ACHN (cell line): ENCODE results near the gene TTLL9.
"Not testable (repeated sequence)": the region's sequence is repeated elsewhere in the genome, so short reads cannot be mapped to it uniquely, and the experiment has no call there.

Experiments
- DNase-seq: peaks from one replicate; pipeline ENCODE4 v3.0.0-alpha.2; 2015
- in situ Hi-C: cut with HindIII; loops from 2 replicates; pipeline ENCODE4 v1.10.0; 2017; ENCODE audit warnings: low sequenced_read_pairs, low pct_ligation_motif_present, low pct_unique_long_range_greater_than_20kb

Gene TTLL9

DNA sequence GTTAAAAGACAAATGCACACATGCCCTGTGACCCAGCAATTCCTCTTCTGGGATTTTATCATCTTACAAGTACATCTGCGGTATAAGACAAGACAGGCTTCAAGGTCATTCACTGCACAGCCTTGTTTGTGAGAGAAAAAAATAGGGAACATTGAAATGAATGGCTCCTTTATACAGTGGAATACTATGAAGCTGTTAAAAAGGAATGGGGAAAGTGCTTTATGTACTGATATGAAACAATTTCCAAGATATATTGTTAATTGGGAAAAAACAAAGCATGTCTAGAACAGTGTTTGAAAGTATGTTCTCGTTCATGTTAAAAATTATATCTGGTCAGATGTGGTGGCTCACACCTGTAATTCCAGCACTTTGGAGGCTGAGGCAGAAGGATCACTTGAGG, 56.1 kb downstream of the TTLL9 start:
- in situ Hi-C loops: no loop called here
- DNase-seq: no peak

- in situ Hi-C loops: no loop called here
Measured at GRCh38 chr20:31927627-31928159, 57.3 kb downstream of the TTLL9 start.

DNA sequence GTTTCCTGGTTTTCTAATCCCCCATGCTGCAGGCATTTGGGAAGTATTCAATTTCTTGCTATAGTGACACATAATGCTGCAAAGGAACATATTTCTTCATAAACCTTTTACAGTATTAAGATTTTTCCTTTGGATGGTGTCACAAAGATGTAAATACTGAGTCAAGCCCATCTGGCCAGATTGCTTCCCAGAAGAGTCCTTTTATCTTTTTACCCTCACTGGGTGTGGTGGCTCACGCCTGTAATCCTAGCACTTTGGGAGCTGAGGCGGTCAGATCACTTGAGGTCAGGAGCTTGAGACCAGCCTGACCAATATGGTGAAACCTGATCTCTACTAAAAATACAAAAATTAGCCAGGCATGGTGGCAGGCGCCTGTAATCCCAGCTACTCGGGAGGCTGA, 59.2 kb downstream of the TTLL9 start:
- not testable (repeated sequence) for DNase-seq

More at GRCh38 chr20:31927627-31928159, 57.3 kb downstream of the TTLL9 start:
- no peak for DNase-seq

DNA sequence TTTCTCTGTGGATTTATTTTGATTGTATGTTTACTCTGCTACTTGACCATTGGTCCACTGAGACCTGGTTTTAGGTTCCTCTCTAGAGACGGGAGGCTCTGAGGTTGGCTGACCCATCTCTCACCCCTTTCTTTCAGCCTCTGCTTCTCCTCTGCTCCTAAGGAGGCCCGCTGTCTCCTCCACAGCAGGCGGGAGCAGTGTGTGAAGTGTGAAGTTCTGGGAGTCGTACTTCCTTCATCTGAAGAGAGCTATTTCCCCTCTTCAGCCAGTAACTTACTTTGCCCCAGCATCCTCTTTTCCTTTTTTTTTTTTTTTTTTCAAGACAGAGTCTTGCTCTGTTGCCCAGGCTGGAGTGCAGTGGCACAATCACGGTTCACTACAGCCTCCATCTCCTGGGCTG, 60.3 kb downstream of the TTLL9 start:
- no peak for DNase-seq
- in situ Hi-C loops: no loop called here

More for the DNA sequence above, 59.2 kb downstream of the TTLL9 start:
- in situ Hi-C loops: not testable (repeated sequence)

DNA sequence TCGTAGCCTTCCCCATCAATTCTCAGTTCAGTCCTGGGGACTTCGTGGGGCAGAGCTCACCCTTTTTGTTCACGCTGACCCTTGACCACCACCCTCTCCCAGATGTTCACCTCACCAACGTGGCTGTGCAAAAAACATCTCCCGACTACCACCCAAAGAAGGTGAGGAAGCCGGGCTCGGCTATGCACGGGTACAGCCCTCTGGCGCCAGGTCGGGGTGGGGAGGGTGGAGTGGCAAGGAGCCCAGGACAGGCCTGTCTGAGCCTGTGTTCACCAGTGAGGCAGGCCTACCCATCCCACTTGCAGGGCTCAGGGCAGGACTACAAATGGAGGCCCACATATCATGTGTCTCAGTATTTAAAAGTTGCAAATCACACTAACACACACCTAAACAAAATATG, 63.3 kb downstream of the TTLL9 start:
- DNase-seq: no peak

DNA sequence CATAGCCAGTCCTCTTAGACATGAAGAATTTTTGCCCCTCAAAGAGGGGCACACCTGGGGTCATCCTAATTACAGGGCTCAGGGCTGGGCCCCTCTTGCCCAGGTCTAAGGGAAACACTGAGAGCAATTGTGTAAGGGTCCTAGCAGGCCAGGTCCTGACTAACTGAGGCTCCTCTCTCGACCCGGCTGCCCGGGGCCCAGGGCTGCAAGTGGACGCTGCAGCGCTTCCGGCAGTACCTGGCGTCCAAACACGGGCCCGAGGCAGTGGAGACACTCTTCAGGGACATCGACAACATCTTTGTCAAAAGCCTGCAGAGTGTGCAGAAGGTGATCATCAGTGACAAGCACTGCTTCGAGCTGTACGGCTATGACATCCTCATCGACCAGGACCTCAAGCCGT, 64.1 kb downstream of the TTLL9 start:
- no peak for DNase-seq
- in situ Hi-C loops: no loop called here

More for the DNA sequence above, 63.3 kb downstream of the TTLL9 start:
- in situ Hi-C loops: no loop called here

DNA sequence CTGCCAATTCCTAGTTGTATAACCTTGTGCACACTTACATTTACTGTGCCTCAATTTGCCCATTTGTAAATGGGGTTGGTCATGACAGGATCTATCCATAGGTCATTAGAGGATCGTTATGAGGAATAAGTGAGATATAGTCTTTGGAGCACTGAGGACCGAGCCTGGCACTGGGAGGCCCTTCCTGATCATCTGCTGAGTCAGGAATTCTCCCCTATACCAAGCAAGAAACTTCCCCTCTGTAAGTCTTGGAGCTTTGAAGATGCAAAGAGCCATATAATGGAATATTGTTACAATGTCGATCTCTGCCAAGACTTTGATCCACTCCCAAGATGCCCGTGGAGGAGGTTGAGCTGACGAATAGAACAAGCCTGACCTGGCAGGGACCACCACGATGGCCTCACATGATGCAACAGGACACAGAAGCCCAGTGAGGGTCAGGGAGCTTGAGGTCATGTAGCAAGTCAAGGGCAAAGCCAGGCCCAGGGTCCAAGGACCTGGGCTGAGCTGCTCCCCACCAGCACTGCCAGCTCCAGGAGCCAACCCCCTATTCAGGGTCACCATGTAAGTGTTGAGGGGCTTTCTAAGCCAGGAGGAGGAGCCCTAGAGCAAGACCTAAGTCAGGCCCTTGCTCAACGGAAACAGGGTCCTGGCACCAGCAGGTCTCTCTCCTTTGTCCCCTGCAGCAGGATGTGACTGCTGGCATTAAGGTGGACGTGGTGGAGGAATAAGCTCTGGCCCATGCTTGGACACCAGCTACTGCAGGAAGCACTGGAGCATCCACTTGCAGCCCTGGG, 64.7 kb downstream of the TTLL9 start:
- no peak for DNase-seq
- in situ Hi-C loops: no loop called here

DNA sequence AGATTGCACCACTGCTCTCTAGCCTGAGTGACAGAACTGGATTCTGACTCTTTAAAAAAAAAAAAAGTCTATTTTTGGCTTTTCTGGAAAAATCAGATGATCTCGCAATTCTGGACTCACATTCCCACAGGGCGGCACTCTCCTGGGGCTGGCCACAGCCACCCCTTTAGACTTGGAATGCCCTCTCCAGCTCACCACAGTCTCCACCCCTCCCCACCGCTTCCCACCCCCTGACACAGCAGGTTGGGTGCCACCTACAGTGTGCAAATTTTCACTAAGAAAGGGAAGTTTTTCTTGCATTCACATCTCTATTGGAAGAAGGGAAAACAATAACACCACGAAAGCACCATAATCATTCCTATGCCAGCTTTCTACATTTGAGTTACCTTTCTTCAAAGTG, 66.0 kb downstream of the TTLL9 start:
- in situ Hi-C loops: no loop called here
- DNase-seq: no peak

- in situ Hi-C loops: no loop called here
Measured at GRCh38 chr20:31937820-31938219, 67.4 kb downstream of the TTLL9 start.

GRCh38 chr20:31939661-31940060, 69.2 kb downstream of the TTLL9 start:
- in situ Hi-C loops: no loop called here

More at GRCh38 chr20:31937820-31938219, 67.4 kb downstream of the TTLL9 start:
- DNase-seq: no peak

GRCh38 chr20:31943052-31943471, 72.6 kb downstream of the TTLL9 start:
- DNase-seq: no peak
- in situ Hi-C loops: no loop called here

More at GRCh38 chr20:31939661-31940060, 69.2 kb downstream of the TTLL9 start:
- no peak for DNase-seq

- no peak for DNase-seq
- in situ Hi-C loops: no loop called here
Measured at GRCh38 chr20:31945319-31945718, 74.9 kb downstream of the TTLL9 start.

DNA sequence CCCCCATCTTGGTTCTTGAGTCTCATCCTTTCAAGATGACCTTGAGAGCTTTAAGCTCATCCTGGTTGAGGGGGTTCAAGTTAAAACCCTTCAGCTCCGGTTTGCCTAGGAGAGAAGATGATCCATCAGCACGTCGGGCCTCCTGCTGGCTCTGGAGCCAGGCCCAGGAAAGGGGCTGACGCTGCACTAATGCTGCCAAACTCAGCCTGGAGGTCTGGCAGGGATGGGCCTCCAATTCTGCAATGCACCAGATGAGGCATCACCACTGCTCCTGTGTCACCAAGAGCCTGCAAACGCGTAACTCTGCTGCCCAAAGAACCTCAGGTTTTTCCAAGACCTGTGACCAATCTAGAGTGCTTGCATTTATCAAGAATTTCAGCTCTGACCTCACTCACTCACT, 75.4 kb downstream of the TTLL9 start:
- no peak for DNase-seq
- in situ Hi-C loops: no loop called here

- in situ Hi-C loops: no loop called here
- DNase-seq: no peak
Measured at GRCh38 chr20:31948008-31948407, 77.6 kb downstream of the TTLL9 start.

- in situ Hi-C loops: no loop called here
- no peak for DNase-seq
Measured at GRCh38 chr20:31949877-31950646, 79.6 kb downstream of the TTLL9 start.

DNA sequence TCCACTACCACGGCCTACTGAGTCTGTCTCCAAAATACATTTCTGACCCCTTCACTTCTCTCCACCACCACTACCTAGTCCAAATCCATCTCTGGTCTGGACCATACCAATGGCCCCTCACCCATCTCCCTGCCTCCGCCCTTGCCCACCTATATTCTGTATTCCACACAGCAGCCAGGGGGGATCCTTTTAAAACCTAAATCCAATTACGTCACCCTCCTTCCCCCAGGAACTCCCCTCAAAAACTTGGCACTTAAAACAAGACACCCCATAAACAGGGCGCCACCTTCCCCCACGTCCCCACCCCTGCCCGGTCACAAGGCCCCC, 80.7 kb downstream of the TTLL9 start:
- DNase-seq: no peak
- in situ Hi-C loops: no loop called here

- peak; percentile 94 for DNase-seq
- in situ Hi-C loops: no loop called here
Measured at GRCh38 chr20:31951530-31952453, 81.4 kb downstream of the TTLL9 start, which contains the start of gene PDRG1. Gene PDRG1, minus strand, starts transcription at chr20:31952046. Its CDS starts 85 bp downstream, at chr20:31951961.

- in situ Hi-C loops: no loop called here
Measured at GRCh38 chr20:31953556-31954148, 83.2 kb downstream of the TTLL9 start.

More at GRCh38 chr20:31953556-31954148, 83.2 kb downstream of the TTLL9 start:
- DNase-seq: no peak
